GM23338 (cell line): ENCODE results near the gene ARHGEF10L. TPM values are rescaled to one million over a fixed set of nuclear protein-coding genes. Genes with fewer than 3 reads are reported as not detected.

ENCODE experiments used
- ATAC-seq: fragments of 200-7000 bp; cut with Tn5 transposase; 3 replicates; pipeline ENCODE4 v1.9.1; 2020
- DNase-seq: peaks from one replicate; pipeline ENCODE4 v3.0.0-alpha.2; 2015; ENCODE audit warnings: low spot score
- H2AFZ ChIP-seq: fragments of 200-600 bp; sonication (generic); 2 replicates; pipeline ENCODE4 v1.8.0; 2016; ENCODE audit warnings: antibody characterized with exemption, mild to moderate bottlenecking, moderate library complexity
- H3F3A ChIP-seq: fragments of 200-600 bp; sonication (generic); replicated peaks from 2 replicates; pipeline ENCODE4 v1.8.0; 2017; ENCODE audit warnings: antibody characterized with exemption, mixed run types, low read depth
- H3K27ac ChIP-seq: fragments of 200-600 bp; sonication (generic); 2 replicates; pipeline ENCODE4 v1.6.1; 2016; ENCODE audit warnings: low read depth
- H3K27me3 ChIP-seq: fragments of 200-600 bp; sonication (generic); 2 replicates; pipeline ENCODE4 v1.8.0; 2016; ENCODE audit warnings: mild to moderate bottlenecking, mixed run types, moderate library complexity; ENCODE audit not compliant: insufficient read depth
- H3K36me3 ChIP-seq: fragments of 200-600 bp; sonication (generic); 2 replicates; pipeline ENCODE4 v1.8.0; 2016; ENCODE audit warnings: mild to moderate bottlenecking; ENCODE audit not compliant: insufficient read depth
- H3K4me1 ChIP-seq: fragments of 200-600 bp; sonication (generic); 2 replicates; pipeline ENCODE4 v1.8.0; 2016; ENCODE audit warnings: mild to moderate bottlenecking, moderate library complexity; ENCODE audit not compliant: insufficient read depth
- H3K4me2 ChIP-seq: fragments of 200-600 bp; sonication (generic); 2 replicates; pipeline ENCODE4 v1.7.1; 2017; ENCODE audit warnings: mixed run types
- H3K4me3 ChIP-seq: fragments of 200-600 bp; sonication (generic); 2 replicates; pipeline ENCODE4 v1.6.1; 2016; ENCODE audit warnings: mixed run types
- H3K79me2 ChIP-seq: fragments of 200-600 bp; sonication (generic); replicated peaks from 2 replicates; pipeline ENCODE4 v1.8.0; 2017; ENCODE audit warnings: mild to moderate bottlenecking; ENCODE audit not compliant: insufficient read depth
- H3K9me2 ChIP-seq: fragments of 200-600 bp; sonication (generic); 2 replicates; pipeline ENCODE4 v1.8.0; 2017; ENCODE audit not compliant: insufficient read depth
- H4K20me1 ChIP-seq: fragments of 200-600 bp; sonication (generic); replicated peaks from 2 replicates; pipeline ENCODE4 v1.8.0; 2017; ENCODE audit warnings: mild to moderate bottlenecking; ENCODE audit not compliant: insufficient read depth
- H3K27ac Mint-ChIP-seq: 2 replicates; pipeline ENCODE4 v1.8.0; 2020; ENCODE audit warnings: inconsistent platforms, mild to moderate bottlenecking, moderate library complexity, mixed read lengths
- H3K27me3 Mint-ChIP-seq: 3 replicates; pipeline ENCODE4 v1.8.0; 2022; ENCODE audit warnings: low read depth, mild to moderate bottlenecking, moderate library complexity, mixed read lengths, inconsistent platforms; ENCODE audit not compliant: insufficient read depth, poor library complexity
- H3K36me3 Mint-ChIP-seq: 3 replicates; pipeline ENCODE4 v1.8.0; 2021; ENCODE audit warnings: low read depth, mild to moderate bottlenecking, inconsistent platforms, moderate library complexity, mixed read lengths
- H3K4me1 Mint-ChIP-seq: 3 replicates; pipeline ENCODE4 v1.8.0; 2020; ENCODE audit warnings: mild to moderate bottlenecking, inconsistent platforms, mixed read lengths
- H3K4me3 Mint-ChIP-seq: 3 replicates; pipeline ENCODE4 v1.8.0; 2021; ENCODE audit warnings: moderate library complexity, mild to moderate bottlenecking, inconsistent platforms, mixed read lengths
- H3K9me3 Mint-ChIP-seq: 3 replicates; pipeline ENCODE4 v1.8.0; 2020; ENCODE audit warnings: moderate library complexity, mild to moderate bottlenecking, inconsistent platforms, mixed read lengths
- CREB1 ChIP-seq: fragments of 250-450 bp; sonication (Bioruptor Pico); IDR thresholded peaks from 2 replicates; pipeline ENCODE4 v1.5.0; 2020; ENCODE audit warnings: low read depth, mild to moderate bottlenecking, moderate library complexity
- EZH2 ChIP-seq: fragments of 200-600 bp; sonication (generic); IDR thresholded peaks from one replicate; pipeline ENCODE4 v1.8.0; 2017; ENCODE audit warnings: antibody characterized with exemption, mild to moderate bottlenecking, low read depth; ENCODE audit not compliant: unreplicated experiment
- EZH2phosphoT487 ChIP-seq: fragments of 200-600 bp; sonication (generic); IDR thresholded peaks from one replicate; pipeline ENCODE4 v1.8.1; 2018; ENCODE audit warnings: antibody characterized with exemption; ENCODE audit not compliant: unreplicated experiment
- JUNB ChIP-seq: IDR thresholded peaks from one replicate; pipeline ENCODE4 v1.6.1; 2016; ENCODE audit warnings: antibody characterized with exemption; ENCODE audit not compliant: unreplicated experiment
- NANOG ChIP-seq: IDR thresholded peaks from 2 replicates; pipeline ENCODE4 v1.6.1; 2016; ENCODE audit warnings: antibody characterized with exemption, borderline replicate concordance
- POLR2AphosphoS5 ChIP-seq: IDR thresholded peaks from 2 replicates; pipeline ENCODE4 v1.6.1; 2016; ENCODE audit warnings: antibody characterized with exemption, low read depth
- REST ChIP-seq: IDR thresholded peaks from one replicate; pipeline ENCODE4 v1.6.1; 2018; ENCODE audit warnings: antibody characterized with exemption; ENCODE audit not compliant: unreplicated experiment
- STAT1 ChIP-seq: IDR thresholded peaks from one replicate; pipeline ENCODE4 v1.6.1; 2016; ENCODE audit warnings: antibody characterized with exemption; ENCODE audit not compliant: unreplicated experiment
- ZNF114 ChIP-seq: fragments of 250-450 bp; sonication (Bioruptor Pico); IDR thresholded peaks from 2 replicates; pipeline ENCODE4 v1.5.0; 2020; ENCODE audit warnings: mild to moderate bottlenecking, moderate library complexity
- ZNF331 ChIP-seq: fragments of 250-450 bp; sonication (Bioruptor Pico); IDR thresholded peaks from 2 replicates; pipeline ENCODE4 v1.5.0; 2020; ENCODE audit warnings: low read depth, mild to moderate bottlenecking, moderate library complexity
- ZNF462 ChIP-seq: fragments of 250-450 bp; sonication (Bioruptor Pico); IDR thresholded peaks from 2 replicates; pipeline ENCODE4 v1.5.0; 2020; ENCODE audit warnings: mild to moderate bottlenecking, moderate library complexity
- polyA plus RNA-seq: library from polyadenylated mRNA; unstranded; fragments of >200 nt; fragmentation: Nextera tagmentation; extraction: Ambion mirVana; gene quantifications from 2 replicates; pipeline ENCODE4 v1.2.1, GENCODE V29; 2016
- total RNA-seq: library from RNA; depleted of rRNA; stranded (reverse); fragments of >200 nt; shearing (Covaris generic); gene quantifications from 2 replicates; pipeline ENCODE4 v1.2.3, GENCODE V29; 2014
- TF ChIP-seq, protein P1 (sequence below): IDR thresholded peaks from 2 replicates; pipeline ENCODE4 v1.6.1; 2016; ENCODE audit warnings: antibody characterized with exemption
- TF ChIP-seq, protein P2 (sequence below), 2 experiments: fragments of 200-600 bp in 1 of 2; sonication (generic) in 1 of 2; conservative IDR thresholded peaks; 2 replicates each; pipeline versions ENCODE4 v1.5.1 to v1.6.1; 2016 to 2017; ENCODE audit warnings: antibody characterized with exemption in 2 of 2, low read depth in 2 of 2, mild to moderate bottlenecking in 2 of 2, moderate library complexity in 1 of 2

The ARHGEF10L gene
- total and polyA plus RNA-seq, 2 experiments from 2014 or later, result 12.1 to 46.8 TPM

DNA sequence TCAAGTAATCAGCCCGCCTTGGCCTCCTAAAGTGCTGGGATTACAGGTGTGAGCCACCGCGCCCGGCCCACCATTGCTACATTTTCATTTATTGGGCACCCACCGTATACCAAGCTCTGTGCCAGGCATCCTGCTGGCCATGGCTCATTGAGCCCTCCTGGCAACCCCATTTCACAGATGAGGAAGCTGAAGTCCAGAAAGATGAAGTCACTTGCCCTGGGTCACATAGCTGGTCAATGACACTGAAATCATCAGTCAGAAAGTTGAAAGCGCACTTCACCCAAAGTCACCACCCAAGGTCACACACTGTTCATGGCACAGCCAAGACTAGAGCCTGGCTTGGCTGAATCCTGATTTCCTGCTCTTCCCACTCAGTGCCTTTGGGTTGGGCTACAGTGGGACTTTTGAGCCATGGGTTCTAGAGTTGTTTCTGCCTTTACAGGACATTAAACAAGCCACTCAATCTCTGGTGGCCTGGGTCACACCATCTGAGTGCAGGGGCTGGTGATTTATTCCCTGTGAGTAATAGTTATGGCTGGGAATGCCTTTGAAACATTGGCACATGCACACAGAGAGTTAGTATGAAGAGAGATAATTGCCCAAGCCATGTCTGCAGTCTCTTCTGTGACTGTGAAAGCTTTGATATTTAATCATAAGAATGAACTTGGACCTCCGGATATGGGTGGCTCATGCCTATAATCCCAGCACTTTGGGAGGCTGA lies 16.0 kb upstream of the ARHGEF10L start:
- TF ChIP-seq STAT1, result no peak
- no peak for TF ChIP-seq ZNF331
- no peak for TF ChIP-seq REST
- TF ChIP-seq EZH2phosphoT487, result no peak
- no peak for TF ChIP-seq CREB1
- TF ChIP-seq, protein P1, sequence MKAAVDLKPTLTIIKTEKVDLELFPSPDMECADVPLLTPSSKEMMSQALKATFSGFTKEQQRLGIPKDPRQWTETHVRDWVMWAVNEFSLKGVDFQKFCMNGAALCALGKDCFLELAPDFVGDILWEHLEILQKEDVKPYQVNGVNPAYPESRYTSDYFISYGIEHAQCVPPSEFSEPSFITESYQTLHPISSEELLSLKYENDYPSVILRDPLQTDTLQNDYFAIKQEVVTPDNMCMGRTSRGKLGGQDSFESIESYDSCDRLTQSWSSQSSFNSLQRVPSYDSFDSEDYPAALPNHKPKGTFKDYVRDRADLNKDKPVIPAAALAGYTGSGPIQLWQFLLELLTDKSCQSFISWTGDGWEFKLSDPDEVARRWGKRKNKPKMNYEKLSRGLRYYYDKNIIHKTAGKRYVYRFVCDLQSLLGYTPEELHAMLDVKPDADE, result no peak
- no peak for TF ChIP-seq ZNF462
- TF ChIP-seq, protein P2, sequence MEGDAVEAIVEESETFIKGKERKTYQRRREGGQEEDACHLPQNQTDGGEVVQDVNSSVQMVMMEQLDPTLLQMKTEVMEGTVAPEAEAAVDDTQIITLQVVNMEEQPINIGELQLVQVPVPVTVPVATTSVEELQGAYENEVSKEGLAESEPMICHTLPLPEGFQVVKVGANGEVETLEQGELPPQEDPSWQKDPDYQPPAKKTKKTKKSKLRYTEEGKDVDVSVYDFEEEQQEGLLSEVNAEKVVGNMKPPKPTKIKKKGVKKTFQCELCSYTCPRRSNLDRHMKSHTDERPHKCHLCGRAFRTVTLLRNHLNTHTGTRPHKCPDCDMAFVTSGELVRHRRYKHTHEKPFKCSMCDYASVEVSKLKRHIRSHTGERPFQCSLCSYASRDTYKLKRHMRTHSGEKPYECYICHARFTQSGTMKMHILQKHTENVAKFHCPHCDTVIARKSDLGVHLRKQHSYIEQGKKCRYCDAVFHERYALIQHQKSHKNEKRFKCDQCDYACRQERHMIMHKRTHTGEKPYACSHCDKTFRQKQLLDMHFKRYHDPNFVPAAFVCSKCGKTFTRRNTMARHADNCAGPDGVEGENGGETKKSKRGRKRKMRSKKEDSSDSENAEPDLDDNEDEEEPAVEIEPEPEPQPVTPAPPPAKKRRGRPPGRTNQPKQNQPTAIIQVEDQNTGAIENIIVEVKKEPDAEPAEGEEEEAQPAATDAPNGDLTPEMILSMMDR (conservative IDR thresholded peaks at IDR 0.05; ENCODE audit: low read depth in 2 of 2), result no peak
- TF ChIP-seq JUNB, result no peak
- TF ChIP-seq POLR2AphosphoS5, result no peak
- no peak for TF ChIP-seq ZNF114 (CRISPR knock-in tag)
- TF ChIP-seq NANOG, result no peak
- no peak for TF ChIP-seq EZH2
- Histone ChIP-seq H3K27ac (no peak overlapping the region), H3K79me2 (no peaks in the 10 kb centered on the region), H3K4me1 (peaks cover 28% of the 10 kb centered on the region; the same call in 1 of the 2 replicates), H3K36me3 (no peaks in the 10 kb centered on the region), H3K4me3 (no peak overlapping the region), H3K4me2 (no peak overlapping the region), H2AFZ (no peak overlapping the region), H3F3A (0 out of 2 replicates have a peak, but pooled peaks cover 9% of the 10 kb centered on the region), H4K20me1 (no peaks in the 10 kb centered on the region), H3K9me2 (no peaks in the 10 kb centered on the region), H3K27me3 (no peaks in the 10 kb centered on the region)
- DNase-seq, result no peak
- Mint-ChIP-seq H3K27me3 (peaks cover 11% of the 10 kb centered on the region), H3K9me3 (no peaks in the 10 kb centered on the region), H3K36me3 (no peaks in the 10 kb centered on the region), H3K4me1 (peaks cover 42% of the 10 kb centered on the region), H3K27ac (no peak overlapping the region), H3K4me3 (no peak overlapping the region)
- ATAC-seq, result no peak
